ENCODE measurements around the gene MRPS23. TPM values are rescaled to one million over a fixed set of nuclear protein-coding genes. Genes with fewer than 3 reads are reported as not detected.

MRPS23 gene
- total and polyA plus RNA-seq, 12 donors: 8.5 to 90.6 (median 36.6) TPM

DNA sequence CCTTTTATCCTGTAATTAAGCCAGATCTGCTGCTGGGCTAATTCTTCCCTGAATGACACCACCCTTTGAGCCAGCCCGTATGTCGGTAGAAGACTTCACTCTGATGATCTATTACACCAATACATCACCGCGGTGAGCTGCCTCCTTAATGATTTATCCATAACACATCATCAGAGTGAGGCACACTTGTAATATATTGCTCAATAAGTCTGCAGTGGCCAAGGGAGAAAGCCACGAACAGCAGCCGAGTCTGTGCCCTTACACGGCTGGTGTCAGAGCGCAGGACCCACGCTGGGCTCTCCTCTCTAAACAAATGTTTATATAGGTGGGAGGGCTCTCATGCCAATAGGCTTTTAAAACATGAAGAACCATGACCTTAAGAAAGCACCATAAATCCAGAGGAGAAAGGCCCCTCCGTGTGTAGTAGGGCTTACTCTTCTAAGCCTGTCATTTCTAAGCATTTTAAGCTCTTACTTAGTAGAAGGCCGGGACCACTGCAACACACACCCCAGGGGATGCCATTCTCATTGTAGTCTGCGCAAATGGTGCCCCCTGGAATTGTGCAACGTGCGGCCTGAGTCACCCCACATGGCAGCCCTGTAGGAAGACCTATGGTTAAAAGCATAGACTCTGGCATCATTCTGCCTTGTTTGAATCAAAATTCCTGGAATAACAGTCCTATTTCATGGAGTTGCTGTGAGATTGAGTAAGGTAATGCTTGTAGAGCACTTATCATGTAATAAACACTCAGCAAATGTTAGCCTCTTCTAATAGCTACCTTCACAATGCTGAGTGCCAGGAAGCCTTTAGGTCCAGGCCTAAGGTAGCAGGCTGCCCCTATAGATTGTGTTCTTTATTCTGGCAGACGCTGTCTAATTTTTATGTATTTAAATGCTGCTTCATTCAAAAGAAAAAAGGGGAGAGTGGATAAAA lies 26.1 kb downstream of the MRPS23 start:
- no peak overlapping the region for H3K4me3 ChIP-seq
- DNase-seq: no peak
- no peaks in the 10 kb centered on the region for H3K9me3 ChIP-seq (replicated peaks in 1 of 3)
- no peak overlapping the region for H3K27ac ChIP-seq
- no peaks in the 10 kb centered on the region for H3K36me3 ChIP-seq (replicated peaks in 1 of 2)
- H3K4me1 ChIP-seq (replicated peaks in 1 of 2): no peaks in the 10 kb centered on the region
- H3K27me3 ChIP-seq: no peaks in the 10 kb centered on the region
- 75 to 79% (median 76%) methylated on average over 15 of the region's 15 CpGs for WGBS, 4 donors
- intact Hi-C loops (cut with DNase I): loop anchor here in 1 of 2 donors (10.0 kb wide), 1 partner anchor 689 kb away; no protein-coding TSS in a partner anchor
- TF ChIP-seq, protein P1, sequence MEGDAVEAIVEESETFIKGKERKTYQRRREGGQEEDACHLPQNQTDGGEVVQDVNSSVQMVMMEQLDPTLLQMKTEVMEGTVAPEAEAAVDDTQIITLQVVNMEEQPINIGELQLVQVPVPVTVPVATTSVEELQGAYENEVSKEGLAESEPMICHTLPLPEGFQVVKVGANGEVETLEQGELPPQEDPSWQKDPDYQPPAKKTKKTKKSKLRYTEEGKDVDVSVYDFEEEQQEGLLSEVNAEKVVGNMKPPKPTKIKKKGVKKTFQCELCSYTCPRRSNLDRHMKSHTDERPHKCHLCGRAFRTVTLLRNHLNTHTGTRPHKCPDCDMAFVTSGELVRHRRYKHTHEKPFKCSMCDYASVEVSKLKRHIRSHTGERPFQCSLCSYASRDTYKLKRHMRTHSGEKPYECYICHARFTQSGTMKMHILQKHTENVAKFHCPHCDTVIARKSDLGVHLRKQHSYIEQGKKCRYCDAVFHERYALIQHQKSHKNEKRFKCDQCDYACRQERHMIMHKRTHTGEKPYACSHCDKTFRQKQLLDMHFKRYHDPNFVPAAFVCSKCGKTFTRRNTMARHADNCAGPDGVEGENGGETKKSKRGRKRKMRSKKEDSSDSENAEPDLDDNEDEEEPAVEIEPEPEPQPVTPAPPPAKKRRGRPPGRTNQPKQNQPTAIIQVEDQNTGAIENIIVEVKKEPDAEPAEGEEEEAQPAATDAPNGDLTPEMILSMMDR (IDR thresholded peaks at IDR 0.05): no peak
- TF ChIP-seq POLR2A (IDR thresholded peaks at IDR 0.05): no peak

DNA sequence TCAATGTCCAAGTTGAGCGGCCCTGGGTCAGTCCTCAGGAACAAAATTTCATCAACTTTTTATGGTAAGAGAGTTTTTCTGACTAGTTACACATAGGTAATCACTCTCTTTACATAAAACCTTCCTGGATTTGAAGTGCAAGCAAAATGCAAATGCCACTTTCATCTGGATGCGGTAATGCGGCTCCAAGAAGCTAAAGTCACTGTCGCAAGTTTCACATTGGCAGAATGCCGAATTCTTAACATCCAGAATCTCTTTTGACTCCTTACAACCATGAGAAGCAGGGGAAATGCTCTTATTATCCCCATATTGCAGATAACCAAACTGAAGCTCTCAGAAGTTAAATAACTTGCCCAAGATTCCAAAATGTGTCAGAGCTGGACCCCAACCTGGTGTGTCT lies 30.0 kb downstream of the MRPS23 start:
- Histone ChIP-seq H3K36me3 (replicated peaks in 1 of 2) (no peaks in the 10 kb centered on the region), H3K9me3 (replicated peaks in 1 of 3) (no peaks in the 10 kb centered on the region), H3K27ac (no peak overlapping the region), H3K27me3 (no peaks in the 10 kb centered on the region), H3K4me3 (no peak overlapping the region), H3K4me1 (replicated peaks in 1 of 2) (no peaks in the 10 kb centered on the region)
- intact Hi-C loops (cut with DNase I): loop anchor here in 1 of 2 donors (10.0 kb wide), 1 partner anchor 685 kb away; no protein-coding TSS in a partner anchor
- no peak for DNase-seq
- WGBS, 4 donors: 75 to 96% (median 94%) methylated on average over 5 of the region's 5 CpGs
- no peak for TF ChIP-seq POLR2A (IDR thresholded peaks at IDR 0.05)
- TF ChIP-seq, protein P1 (IDR thresholded peaks at IDR 0.05): no peak

DNA sequence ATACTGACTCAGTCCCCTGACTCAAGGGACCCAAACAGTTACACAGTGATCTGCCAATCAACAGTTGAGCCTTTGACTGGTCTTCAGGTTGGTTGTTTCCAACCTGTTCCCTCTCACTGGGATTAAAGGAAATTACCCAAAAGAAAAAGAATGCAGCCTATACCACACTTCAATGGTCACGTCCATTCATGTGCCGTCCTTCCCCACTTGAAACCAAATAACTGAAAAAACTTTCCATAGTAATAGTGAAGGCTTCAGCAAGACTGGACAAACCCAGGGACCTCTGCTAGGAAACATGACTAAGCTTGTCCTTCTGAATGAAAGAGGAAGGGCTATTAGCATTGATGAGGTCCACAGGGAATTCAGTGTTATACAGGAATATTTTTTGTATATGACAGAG lies 30.6 kb downstream of the MRPS23 start:
- Histone ChIP-seq H3K27me3 (no peaks in the 10 kb centered on the region), H3K36me3 (replicated peaks in 1 of 2) (no peaks in the 10 kb centered on the region), H3K4me1 (replicated peaks in 1 of 2) (no peaks in the 10 kb centered on the region), H3K9me3 (replicated peaks in 1 of 3) (no peaks in the 10 kb centered on the region), H3K4me3 (no peak overlapping the region), H3K27ac (no peak overlapping the region)
- no peak for DNase-seq
- 80 to 91% (median 87%) methylated on average over 2 of the region's 2 CpGs for WGBS, 4 donors
- intact Hi-C loops (cut with DNase I): no loop called here
- TF ChIP-seq, protein P1 (IDR thresholded peaks at IDR 0.05): no peak
- no peak for TF ChIP-seq POLR2A (IDR thresholded peaks at IDR 0.05)

DNA sequence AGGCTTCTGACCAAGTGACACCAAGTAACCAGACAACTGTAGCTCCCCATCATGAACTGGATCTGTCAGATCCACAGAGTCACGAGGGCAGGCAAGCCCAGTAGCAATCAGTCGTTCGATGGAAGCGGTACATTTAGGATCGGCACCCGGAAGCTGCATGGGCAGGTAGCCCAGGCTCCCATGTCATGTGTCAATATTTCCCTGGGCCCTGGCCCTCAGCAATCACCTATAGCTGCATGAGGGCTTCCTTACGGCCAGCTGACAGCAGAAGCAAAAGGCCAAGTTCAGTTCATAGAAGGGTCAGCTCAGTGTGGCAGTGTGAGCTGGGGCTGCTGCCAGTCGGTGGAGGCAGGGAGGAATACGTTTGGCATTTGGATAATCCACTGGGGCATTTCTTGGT lies 31.8 kb downstream of the MRPS23 start:
- H3K4me1 ChIP-seq (replicated peaks in 1 of 2): no peaks in the 10 kb centered on the region
- intact Hi-C loops (cut with DNase I): no loop called here
- no peaks in the 10 kb centered on the region for H3K36me3 ChIP-seq (replicated peaks in 1 of 2)
- H3K4me3 ChIP-seq: no peak overlapping the region
- WGBS, 4 donors: 82 to 91% (median 86%) methylated on average over 7 to 9 of the region's 9 CpGs
- H3K27ac ChIP-seq: no peak overlapping the region
- no peaks in the 10 kb centered on the region for H3K9me3 ChIP-seq (replicated peaks in 1 of 3)
- H3K27me3 ChIP-seq: no peaks in the 10 kb centered on the region
- TF ChIP-seq, protein P1 (IDR thresholded peaks at IDR 0.05): no peak
- TF ChIP-seq POLR2A (IDR thresholded peaks at IDR 0.05): no peak
- DNase-seq: no peak
